Measurements from ENCODE around the gene PYGB. TPM values are rescaled to one million over a fixed set of nuclear protein-coding genes. Genes with fewer than 3 reads are reported as not detected.

PYGB gene
- total RNA-seq, 1 experiment from 2014 or later: 220 TPM

GRCh38 chr20:25280574-25281535 is 33.0 kb downstream of the PYGB start:
- in situ Hi-C loops (cut with HindIII; ENCODE audit: low pct_unique_long_range_greater_than_20kb, low sequenced_read_pairs) (no loop called here), intact Hi-C loops (cut with micrococcal nuclease; ENCODE audit: unreplicated experiment) (no loop called here)
- POLR2A ChIA-PET: no interaction called here
- peaks cover 7% of the 10 kb centered on the region; the same call in 1 of the 2 replicates for H3K4me1 ChIP-seq (ENCODE audit: control insufficient read depth, insufficient read depth, low read length)
- TF ChIP-seq REST (IDR thresholded peaks at IDR 0.05; ENCODE audit: insufficient read depth in 1 of 2, low read depth in 2 of 2, low read length in 1 of 2) (no peak), TCF7L2 (IDR thresholded peaks at IDR 0.05; ENCODE audit: low read depth, low read length) (no peak)
- H3K27me3 ChIP-seq (ENCODE audit: control insufficient read depth, insufficient read depth, low read length): no peaks in the 10 kb centered on the region
- CTCF ChIA-PET: interaction anchor here (0.6 kb wide), 1 partner anchor 31 kb away, joined by 3 read pairs; no protein-coding TSS in a partner anchor
- ATAC-seq: no peak
- no peak overlapping the region for H3K4me3 ChIP-seq (ENCODE audit: low read depth in 2 of 2, low read length in 2 of 2)
- H3K9me3 ChIP-seq (ENCODE audit: control insufficient read depth, insufficient read depth, low read depth, low read length): no peaks in the 10 kb centered on the region
- H3K27ac ChIP-seq (ENCODE audit: low read length): no peak overlapping the region
- no TSS peak for BruUV-seq (replicated peaks)
- no peak for DNase-seq (ENCODE audit: low read depth, low spot score)
- peaks cover 30% of the 10 kb centered on the region for H3K36me3 ChIP-seq (ENCODE audit: control insufficient read depth, insufficient read depth, low read length)

GRCh38 chr20:25281541-25281991 is 33.7 kb downstream of the PYGB start:
- Histone ChIP-seq H3K4me3 (ENCODE audit: low read depth in 2 of 2, low read length in 2 of 2) (no peak overlapping the region), H3K4me1 (ENCODE audit: control insufficient read depth, insufficient read depth, low read length) (peaks cover 7% of the 10 kb centered on the region; the same call in 1 of the 2 replicates), H3K36me3 (ENCODE audit: control insufficient read depth, insufficient read depth, low read length) (peaks cover 34% of the 10 kb centered on the region), H3K9me3 (ENCODE audit: control insufficient read depth, insufficient read depth, low read depth, low read length) (no peaks in the 10 kb centered on the region), H3K27me3 (ENCODE audit: control insufficient read depth, insufficient read depth, low read length) (no peaks in the 10 kb centered on the region), H3K27ac (ENCODE audit: low read length) (no peak overlapping the region)
- no TSS peak for BruUV-seq (replicated peaks)
- intact Hi-C loops (cut with micrococcal nuclease; ENCODE audit: unreplicated experiment): no loop called here
- ChIA-PET CTCF (no interaction called here), POLR2A (no interaction called here)
- in situ Hi-C loops (cut with HindIII; ENCODE audit: low pct_unique_long_range_greater_than_20kb, low sequenced_read_pairs): no loop called here
- TF ChIP-seq CTCF (IDR thresholded peaks at IDR 0.05): no peak
- no peak for TF ChIP-seq SIN3A (IDR thresholded peaks at IDR 0.05; ENCODE audit: borderline replicate concordance, insufficient read depth, low read depth, low read length)
- TF ChIP-seq POLR2AphosphoS5 (IDR thresholded peaks at IDR 0.05; ENCODE audit: low read depth, low read length): no peak
- no peak for TF ChIP-seq TCF7L2 (IDR thresholded peaks at IDR 0.05; ENCODE audit: low read depth, low read length)
- no peak for TF ChIP-seq REST (IDR thresholded peaks at IDR 0.05; ENCODE audit: insufficient read depth in 1 of 2, low read depth in 2 of 2, low read length in 1 of 2)
- DNase-seq (ENCODE audit: low read depth, low spot score): no peak
- ATAC-seq: no peak

All from Panc1 (cell line).